ENCODE measurements around the gene CTNND2.

The CTNND2 gene

DNA sequence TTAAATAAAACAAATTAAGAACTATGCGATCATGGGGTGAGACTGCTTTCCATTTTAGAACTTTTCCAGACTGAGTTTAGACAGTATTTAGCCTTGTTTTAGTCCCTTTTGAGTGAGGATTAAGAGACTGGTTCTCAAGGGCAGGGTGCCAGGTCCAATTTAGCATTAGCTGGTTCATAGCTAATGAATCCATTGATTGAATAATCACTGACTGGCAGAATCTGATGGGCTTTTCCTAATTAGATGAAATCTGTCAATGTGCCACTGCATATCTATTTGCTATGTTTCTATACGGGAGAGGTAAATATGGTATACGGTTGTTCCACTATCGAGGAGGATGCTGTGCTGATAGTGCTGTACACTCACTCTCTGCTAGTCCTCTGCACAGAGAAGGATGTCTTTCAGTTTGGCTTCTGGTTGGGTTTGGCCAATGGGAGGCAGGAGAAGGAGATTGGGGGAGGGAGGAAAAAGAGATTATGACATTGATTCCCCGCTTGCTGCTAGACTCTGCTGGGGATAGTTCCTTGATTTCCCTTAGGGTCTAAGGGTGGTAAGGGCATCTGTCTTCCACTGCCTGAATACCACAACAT is 496.6 kb downstream of the CTNND2 start:
- Histone ChIP-seq H3K4me1 (ENCODE audit: control insufficient read depth, low read length) (no peaks in the 10 kb centered on the region), H3K4me3 (ENCODE audit: low read length) (no peak overlapping the region), H4K20me1 (ENCODE audit: control insufficient read depth, insufficient read depth, low read depth, low read length) (no peaks in the 10 kb centered on the region), H3F3A (ENCODE audit: control insufficient read depth, insufficient read depth) (no peaks in the 10 kb centered on the region), H3K79me2 (ENCODE audit: control insufficient read depth, low read length) (no peaks in the 10 kb centered on the region), H3K4me2 (ENCODE audit: low read length) (no peak overlapping the region), H3K9me2 (replicated peaks; ENCODE audit: control insufficient read depth, low read length) (no peaks in the 10 kb centered on the region), H3K27ac (ENCODE audit: low read depth, low read length) (no peak overlapping the region), H3K36me3 (ENCODE audit: control insufficient read depth, low read length) (no peaks in the 10 kb centered on the region), H3K27me3 (ENCODE audit: control insufficient read depth, low read length) (no peaks in the 10 kb centered on the region), H3K9me3 (ENCODE audit: control insufficient read depth, insufficient read depth, low read length) (no peaks in the 10 kb centered on the region)
- no peak for TF ChIP-seq EZH2phosphoT487 (IDR thresholded peaks at IDR 0.05; ENCODE audit: borderline replicate concordance, low read length)
- TF ChIP-seq, protein P1, sequence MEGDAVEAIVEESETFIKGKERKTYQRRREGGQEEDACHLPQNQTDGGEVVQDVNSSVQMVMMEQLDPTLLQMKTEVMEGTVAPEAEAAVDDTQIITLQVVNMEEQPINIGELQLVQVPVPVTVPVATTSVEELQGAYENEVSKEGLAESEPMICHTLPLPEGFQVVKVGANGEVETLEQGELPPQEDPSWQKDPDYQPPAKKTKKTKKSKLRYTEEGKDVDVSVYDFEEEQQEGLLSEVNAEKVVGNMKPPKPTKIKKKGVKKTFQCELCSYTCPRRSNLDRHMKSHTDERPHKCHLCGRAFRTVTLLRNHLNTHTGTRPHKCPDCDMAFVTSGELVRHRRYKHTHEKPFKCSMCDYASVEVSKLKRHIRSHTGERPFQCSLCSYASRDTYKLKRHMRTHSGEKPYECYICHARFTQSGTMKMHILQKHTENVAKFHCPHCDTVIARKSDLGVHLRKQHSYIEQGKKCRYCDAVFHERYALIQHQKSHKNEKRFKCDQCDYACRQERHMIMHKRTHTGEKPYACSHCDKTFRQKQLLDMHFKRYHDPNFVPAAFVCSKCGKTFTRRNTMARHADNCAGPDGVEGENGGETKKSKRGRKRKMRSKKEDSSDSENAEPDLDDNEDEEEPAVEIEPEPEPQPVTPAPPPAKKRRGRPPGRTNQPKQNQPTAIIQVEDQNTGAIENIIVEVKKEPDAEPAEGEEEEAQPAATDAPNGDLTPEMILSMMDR (IDR thresholded peaks at IDR 0.05; ENCODE audit: low read depth, low read length, poor library complexity, severe bottlenecking) = no peak

DNA sequence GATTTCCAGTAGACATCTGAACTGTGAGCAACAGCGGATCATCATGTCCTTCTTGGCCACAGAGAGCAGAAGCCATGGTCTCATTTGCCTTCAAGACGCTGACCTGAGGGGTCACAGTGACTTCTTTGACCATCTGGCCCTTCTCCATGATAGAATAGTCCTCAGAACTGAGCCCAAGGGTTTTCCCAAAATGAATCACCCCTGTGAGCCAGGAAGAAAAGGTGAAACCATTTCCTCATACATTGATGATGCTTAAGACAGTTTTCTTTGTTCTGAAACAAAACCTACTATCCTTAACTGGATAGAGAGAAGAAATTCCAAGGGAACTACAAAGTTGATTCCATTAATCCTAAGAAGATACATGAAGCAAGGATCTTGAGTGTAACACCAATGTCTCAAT is 503.9 kb downstream of the CTNND2 start:
- no peak overlapping the region for H3K4me2 ChIP-seq (ENCODE audit: low read length)
- H3F3A ChIP-seq (ENCODE audit: control insufficient read depth, insufficient read depth) = no peaks in the 10 kb centered on the region
- no peak overlapping the region for H3K27ac ChIP-seq (ENCODE audit: low read depth, low read length)
- no peaks in the 10 kb centered on the region for H3K9me2 ChIP-seq (replicated peaks; ENCODE audit: control insufficient read depth, low read length)
- H3K9me3 ChIP-seq (ENCODE audit: control insufficient read depth, insufficient read depth, low read length) = no peaks in the 10 kb centered on the region
- no peaks in the 10 kb centered on the region for H3K79me2 ChIP-seq (ENCODE audit: control insufficient read depth, low read length)
- H4K20me1 ChIP-seq (ENCODE audit: control insufficient read depth, insufficient read depth, low read depth, low read length) = no peaks in the 10 kb centered on the region
- no peaks in the 10 kb centered on the region for H3K36me3 ChIP-seq (ENCODE audit: control insufficient read depth, low read length)
- H3K4me3 ChIP-seq (ENCODE audit: low read length) = no peak overlapping the region
- no peaks in the 10 kb centered on the region for H3K27me3 ChIP-seq (ENCODE audit: control insufficient read depth, low read length)
- H3K4me1 ChIP-seq (ENCODE audit: control insufficient read depth, low read length) = no peaks in the 10 kb centered on the region
- TF ChIP-seq EZH2phosphoT487 (IDR thresholded peaks at IDR 0.05; ENCODE audit: borderline replicate concordance, low read length) = no peak
- TF ChIP-seq, protein P1 (IDR thresholded peaks at IDR 0.05; ENCODE audit: low read depth, low read length, poor library complexity, severe bottlenecking) = no peak

DNA sequence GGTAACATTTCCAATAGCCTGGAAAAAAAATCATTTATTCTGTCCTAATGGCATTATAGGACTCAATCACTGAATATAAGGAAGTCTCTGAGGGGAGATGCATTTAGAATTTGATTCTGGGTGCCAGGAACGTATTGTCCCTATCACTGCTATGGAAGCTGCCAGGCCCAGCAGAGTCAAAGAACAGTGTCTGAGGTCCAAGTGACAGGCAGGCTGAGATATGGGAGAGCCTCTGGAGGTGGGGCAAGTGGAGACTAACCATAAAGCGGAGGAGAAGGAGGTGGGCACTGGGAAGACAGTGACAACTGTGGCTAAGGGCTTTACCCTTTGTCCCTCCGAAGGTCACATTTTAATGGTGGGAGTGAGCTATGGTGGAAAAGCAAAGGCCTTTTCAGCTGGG is 505.5 kb downstream of the CTNND2 start:
- Histone ChIP-seq H3F3A (ENCODE audit: control insufficient read depth, insufficient read depth) (no peaks in the 10 kb centered on the region), H4K20me1 (ENCODE audit: control insufficient read depth, insufficient read depth, low read depth, low read length) (no peaks in the 10 kb centered on the region), H3K27me3 (ENCODE audit: control insufficient read depth, low read length) (no peaks in the 10 kb centered on the region), H3K79me2 (ENCODE audit: control insufficient read depth, low read length) (no peaks in the 10 kb centered on the region), H3K4me3 (ENCODE audit: low read length) (no peak overlapping the region), H3K9me3 (ENCODE audit: control insufficient read depth, insufficient read depth, low read length) (no peaks in the 10 kb centered on the region), H3K36me3 (ENCODE audit: control insufficient read depth, low read length) (no peaks in the 10 kb centered on the region), H3K27ac (ENCODE audit: low read depth, low read length) (no peak overlapping the region), H3K4me1 (ENCODE audit: control insufficient read depth, low read length) (no peaks in the 10 kb centered on the region), H3K9me2 (replicated peaks; ENCODE audit: control insufficient read depth, low read length) (no peaks in the 10 kb centered on the region), H3K4me2 (ENCODE audit: low read length) (no peak overlapping the region)
- TF ChIP-seq, protein P1 (IDR thresholded peaks at IDR 0.05; ENCODE audit: low read depth, low read length, poor library complexity, severe bottlenecking) = no peak
- TF ChIP-seq EZH2phosphoT487 (IDR thresholded peaks at IDR 0.05; ENCODE audit: borderline replicate concordance, low read length) = no peak

Measured in DOHH2 (cell line).